HepG2 (cell line): Measurements from ENCODE around the gene OXGR1. TPM values are rescaled to one million over a fixed set of nuclear protein-coding genes. Genes with fewer than 3 reads are reported as not detected.

ENCODE experiments used
- ATAC-seq: fragments of 200-7000 bp; cut with Tn5 transposase; 3 replicates; pipeline ENCODE4 v1.9.1; 2020; ENCODE audit warnings: mild to moderate bottlenecking, moderate library complexity
- BruUV-seq: library from RNA; stranded (reverse); fragments of 400-500 nt; replicated peaks from 2 replicates; lab custom pipeline; 2021; lab: Mats Ljungman, UMichigan
- CTCF ChIA-PET: fragments of 300-600 bp; formaldehyde crosslinking; extraction: SDS; loops from one replicate; lab custom pipeline; 2021; ENCODE audit warnings: low total read pairs, inconsistent platforms, low intra/inter-chr PET ratio; lab: Yijun Ruan, JAX
- POLR2A ChIA-PET: fragments of 350-600 bp; sonication (Branson Sonifier 250); formaldehyde crosslinking; loops from one replicate; lab custom pipeline; 2020; ENCODE audit warnings: antibody characterized with exemption, inconsistent platforms; lab: Yijun Ruan, JAX
- DNase-seq: peaks from one replicate; pipeline ENCODE4 v3.0.0-alpha.2; 2015; ENCODE audit warnings: low spot score
- FAIRE-seq: peaks from 3 replicates; lab custom pipeline; 2011; peaks lifted over from hg19 to GRCh38; lab: Jason Lieb, UNC
- H2AFZ ChIP-seq: one replicate; pipeline ENCODE4 v1.6.1; 2011; ENCODE audit warnings: low read length, inconsistent platforms
- H3K27ac ChIP-seq: fragments of 300-600 bp; 3 replicates; pipeline ENCODE4 v1.8.0; 2011; ENCODE audit warnings: mixed run types, mild to moderate bottlenecking, mixed read lengths, low read length, inconsistent platforms; ENCODE audit not compliant: insufficient read depth; ENCODE audit errors: extremely low read length
- H3K27me3 ChIP-seq, 2 experiments: fragments of 200-600 bp in 1 of 2; 2 replicates in 1 of 2; 3 replicates in 1 of 2; pipeline versions ENCODE4 v1.6.0 to v1.8.0; 2011; ENCODE audit warnings: low read length in 2 of 2, mild to moderate bottlenecking in 2 of 2, moderate library complexity in 2 of 2, inconsistent platforms in 1 of 2; ENCODE audit not compliant: insufficient read depth in 2 of 2, control insufficient read depth in 1 of 2
- H3K36me3 ChIP-seq, 2 experiments: fragments of 200-600 bp in 1 of 2; replicated peaks in 1 of 2; 2 replicates in 1 of 2; 3 replicates in 1 of 2; pipeline versions ENCODE4 v1.5.1 to v1.8.0; 2011; ENCODE audit warnings: low read length in 2 of 2, inconsistent platforms in 1 of 2; ENCODE audit not compliant: insufficient read depth in 2 of 2, control insufficient read depth in 1 of 2
- H3K4me1 ChIP-seq: 2 replicates; pipeline ENCODE4 v1.5.1; 2012; ENCODE audit warnings: low read length, inconsistent platforms; ENCODE audit not compliant: insufficient read depth
- H3K4me2 ChIP-seq: 2 replicates; pipeline ENCODE4 v1.6.0; 2011; ENCODE audit warnings: low read depth, low read length, inconsistent platforms
- H3K4me3 ChIP-seq, 3 experiments: fragments of 200-600 bp in 1 of 3; sonication (generic), shearing (Covaris generic) in 1 of 3; replicated peaks in 1 of 3; 2 replicates each; pipeline ENCODE4 v1.5.1; 2011 to 2016; ENCODE audit warnings: low read length in 3 of 3, inconsistent platforms in 2 of 3, low read depth in 2 of 3, mild to moderate bottlenecking in 2 of 3, control low read depth in 1 of 3, mixed read lengths in 1 of 3; ENCODE audit not compliant: insufficient read depth in 1 of 3
- H3K79me2 ChIP-seq: one replicate; pipeline ENCODE4 v1.6.1; 2011; ENCODE audit warnings: low read length, inconsistent platforms; ENCODE audit not compliant: insufficient read depth
- H3K9ac ChIP-seq: 2 replicates; pipeline ENCODE4 v1.6.0; 2011; ENCODE audit warnings: mild to moderate bottlenecking, low read depth, low read length, inconsistent platforms; ENCODE audit not compliant: insufficient read depth
- H3K9me3 ChIP-seq: 2 replicates; pipeline ENCODE4 v1.5.1; 2012; ENCODE audit warnings: mild to moderate bottlenecking, low read length
- H4K20me1 ChIP-seq: 2 replicates; pipeline ENCODE4 v1.6.0; 2011; ENCODE audit warnings: inconsistent platforms, mild to moderate bottlenecking, low read length, moderate library complexity; ENCODE audit not compliant: insufficient read depth
- RARG ChIP-seq: sonication (generic); formaldehyde crosslinking; IDR thresholded peaks from 2 replicates; pipeline ENCODE4 v1.4.0; 2020; ENCODE audit warnings: low read depth, mild to moderate bottlenecking, missing genetic modification reagents
- SETDB1 ChIP-seq: sonication (generic); formaldehyde crosslinking; IDR thresholded peaks from 2 replicates; pipeline ENCODE4 v1.5.1; 2020; ENCODE audit warnings: missing genetic modification reagents, mild to moderate bottlenecking, borderline replicate concordance
- SOX6 ChIP-seq, 2 experiments: fragments of 450-650 bp in 1 of 2; sonication (generic) in 1 of 2; formaldehyde crosslinking in 1 of 2; IDR thresholded peaks; 2 replicates each; pipeline versions ENCODE4 v1.4.0 to v1.6.1; 2017 to 2020; ENCODE audit warnings: antibody characterized with exemption in 1 of 2, mild to moderate bottlenecking in 1 of 2, missing genetic modification reagents in 1 of 2
- ZFP62 ChIP-seq: sonication (generic); formaldehyde crosslinking; IDR thresholded peaks from 2 replicates; pipeline ENCODE4 v1.4.0; 2020; ENCODE audit warnings: missing genetic modification reagents
- ZNF136 ChIP-seq: sonication (generic); formaldehyde crosslinking; IDR thresholded peaks from 2 replicates; pipeline ENCODE4 v1.8.1; 2022; ENCODE audit warnings: low read depth, mild to moderate bottlenecking, moderate library complexity, missing genetic modification reagents
- ZNF792 ChIP-seq: IDR thresholded peaks from 2 replicates; pipeline ENCODE4 v1.6.1; 2016
- ZNF816 ChIP-seq: sonication (generic); formaldehyde crosslinking; IDR thresholded peaks from 2 replicates; pipeline ENCODE4 v1.8.0; 2022; ENCODE audit warnings: missing genetic modification reagents, mild to moderate bottlenecking, borderline replicate concordance
- WGBS: methylation state at CpG from one replicate; pipeline ENCODE4 v1.1.6; 2017; ENCODE audit warnings: low lambda C conversion rate; 5-methylcytosine and 5-hydroxymethylcytosine counted together
- in situ Hi-C: cut with HindIII; loops from 2 replicates; pipeline ENCODE4 v1.10.0; 2017; ENCODE audit warnings: low pct_unique_long_range_greater_than_20kb; ENCODE audit not compliant: extremely low pct_ligation_motif_present
- intact Hi-C: fragments of 100-400 bp; cut with micrococcal nuclease; formaldehyde crosslinking; loops from one replicate; pipeline ENCODE4 v1.10.0; 2022; ENCODE audit not compliant: unreplicated experiment
- polyA plus RNA-seq, 8 experiments: library from polyadenylated mRNA; depleted of rRNA in 3 of 8; stranded (reverse) in 7 of 8; unstranded in 1 of 8; fragments of >200 nt; fragmentation: Illumina TruSeq in 4 of 8; extraction: Trizol in 4 of 8; gene quantifications; 2 replicates each; pipeline versions ENCODE4 v1.2.1 to v1.2.3, GENCODE V29; 2011 to 2016; ENCODE audit warnings: low read depth in 4 of 8, missing spikeins in 1 of 8, mixed read lengths in 1 of 8; ENCODE audit not compliant: insufficient read depth in 1 of 8
- total RNA-seq, 5 experiments: library from RNA; depleted of rRNA; stranded (reverse); fragments of >200 nt; fragmentation: Illumina TruSeq; extraction: Trizol; gene quantifications; 2 replicates each; pipeline ENCODE4 v1.2.3, GENCODE V29; 2016; ENCODE audit warnings: low read depth in 1 of 5
- TF ChIP-seq, protein P1 (sequence below): sonication (generic); formaldehyde crosslinking; conservative IDR thresholded peaks from 2 replicates; pipeline ENCODE4 v1.4.0; 2020; ENCODE audit warnings: missing genetic modification reagents
- TF ChIP-seq, protein P2 (sequence below), 2 experiments: fragments of 450-650 bp in 1 of 2; sonication (generic) in 1 of 2; formaldehyde crosslinking in 1 of 2; IDR thresholded peaks; 2 replicates each; pipeline versions ENCODE4 v1.6.1 to v1.8.0; 2016 to 2022; ENCODE audit warnings: antibody characterized with exemption in 1 of 2, mild to moderate bottlenecking in 1 of 2, missing genetic modification reagents in 1 of 2
- TF ChIP-seq, protein P3 (sequence below): IDR thresholded peaks from 2 replicates; pipeline ENCODE4 v1.6.1; 2016; ENCODE audit warnings: control low read depth

OXGR1 gene
- total and polyA plus RNA-seq, 2 of the 13 experiments (the other 11 are each of a cell fraction or from before 2014, with no cell fraction given), result not detected

DNA sequence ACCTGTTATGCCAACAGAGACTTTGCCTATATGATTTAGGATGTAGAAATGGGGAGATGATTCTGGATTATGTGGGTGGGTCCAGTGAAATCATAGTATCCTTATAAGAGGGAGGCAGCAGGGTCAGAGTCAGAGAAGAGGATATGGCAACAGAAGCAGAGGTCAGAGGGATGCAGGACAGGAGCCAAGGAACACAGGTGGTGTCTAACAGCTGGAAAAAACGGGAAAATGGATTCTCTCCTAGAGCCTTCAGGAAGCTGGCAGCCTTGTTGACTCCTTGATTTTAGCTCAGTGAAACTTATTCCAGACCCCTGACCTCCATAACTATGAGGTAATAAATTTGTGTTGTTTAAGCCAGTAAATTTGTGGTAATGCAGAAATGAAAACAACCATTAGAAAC is 28.8 kb upstream of the OXGR1 start:
- no TSS peak for BruUV-seq
- no peaks in the 10 kb centered on the region for H3K4me1 ChIP-seq
- no peak overlapping the region for H3K4me2 ChIP-seq
- H3K9ac ChIP-seq, result no peak overlapping the region
- H3K27me3 ChIP-seq, result peaks cover 1 to 16% of the 10 kb centered on the region in 2 experiments; a peak in 1 of 5 replicates
- intact Hi-C loops, result no loop called here
- H4K20me1 ChIP-seq, result no peaks in the 10 kb centered on the region
- H2AFZ ChIP-seq, result no peak overlapping the region
- FAIRE-seq (no peak), ATAC-seq (no peak), DNase-seq (no peak)
- H3K36me3 ChIP-seq, result no peaks in the 10 kb centered on the region
- H3K79me2 ChIP-seq, result no peaks in the 10 kb centered on the region
- no peak overlapping the region for H3K4me3 ChIP-seq
- no peaks in the 10 kb centered on the region for H3K9me3 ChIP-seq
- ChIA-PET CTCF (no interaction called here), POLR2A (no interaction called here)
- in situ Hi-C loops, result loop anchor here (25.0 kb wide), 1 partner anchor 789 kb away; no protein-coding TSS in a partner anchor
- 5% methylated on average over 1 of the region's 1 CpG for WGBS
- no peak overlapping the region for H3K27ac ChIP-seq
- no peak for TF ChIP-seq SETDB1 (CRISPR knock-in tag)
- no peak for TF ChIP-seq RARG
- TF ChIP-seq ZNF792, result no peak
- TF ChIP-seq, protein P1, sequence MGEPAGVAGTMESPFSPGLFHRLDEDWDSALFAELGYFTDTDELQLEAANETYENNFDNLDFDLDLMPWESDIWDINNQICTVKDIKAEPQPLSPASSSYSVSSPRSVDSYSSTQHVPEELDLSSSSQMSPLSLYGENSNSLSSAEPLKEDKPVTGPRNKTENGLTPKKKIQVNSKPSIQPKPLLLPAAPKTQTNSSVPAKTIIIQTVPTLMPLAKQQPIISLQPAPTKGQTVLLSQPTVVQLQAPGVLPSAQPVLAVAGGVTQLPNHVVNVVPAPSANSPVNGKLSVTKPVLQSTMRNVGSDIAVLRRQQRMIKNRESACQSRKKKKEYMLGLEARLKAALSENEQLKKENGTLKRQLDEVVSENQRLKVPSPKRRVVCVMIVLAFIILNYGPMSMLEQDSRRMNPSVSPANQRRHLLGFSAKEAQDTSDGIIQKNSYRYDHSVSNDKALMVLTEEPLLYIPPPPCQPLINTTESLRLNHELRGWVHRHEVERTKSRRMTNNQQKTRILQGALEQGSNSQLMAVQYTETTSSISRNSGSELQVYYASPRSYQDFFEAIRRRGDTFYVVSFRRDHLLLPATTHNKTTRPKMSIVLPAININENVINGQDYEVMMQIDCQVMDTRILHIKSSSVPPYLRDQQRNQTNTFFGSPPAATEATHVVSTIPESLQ (CRISPR knock-in tag), result no peak
- no peak for TF ChIP-seq ZFP62 (CRISPR knock-in tag)
- no peak for TF ChIP-seq SOX6 (IDR thresholded peaks at IDR 0.05)
- TF ChIP-seq SOX6 (CRISPR knock-in tag; IDR thresholded peaks at IDR 0.05), result no peak
- TF ChIP-seq, protein P2, sequence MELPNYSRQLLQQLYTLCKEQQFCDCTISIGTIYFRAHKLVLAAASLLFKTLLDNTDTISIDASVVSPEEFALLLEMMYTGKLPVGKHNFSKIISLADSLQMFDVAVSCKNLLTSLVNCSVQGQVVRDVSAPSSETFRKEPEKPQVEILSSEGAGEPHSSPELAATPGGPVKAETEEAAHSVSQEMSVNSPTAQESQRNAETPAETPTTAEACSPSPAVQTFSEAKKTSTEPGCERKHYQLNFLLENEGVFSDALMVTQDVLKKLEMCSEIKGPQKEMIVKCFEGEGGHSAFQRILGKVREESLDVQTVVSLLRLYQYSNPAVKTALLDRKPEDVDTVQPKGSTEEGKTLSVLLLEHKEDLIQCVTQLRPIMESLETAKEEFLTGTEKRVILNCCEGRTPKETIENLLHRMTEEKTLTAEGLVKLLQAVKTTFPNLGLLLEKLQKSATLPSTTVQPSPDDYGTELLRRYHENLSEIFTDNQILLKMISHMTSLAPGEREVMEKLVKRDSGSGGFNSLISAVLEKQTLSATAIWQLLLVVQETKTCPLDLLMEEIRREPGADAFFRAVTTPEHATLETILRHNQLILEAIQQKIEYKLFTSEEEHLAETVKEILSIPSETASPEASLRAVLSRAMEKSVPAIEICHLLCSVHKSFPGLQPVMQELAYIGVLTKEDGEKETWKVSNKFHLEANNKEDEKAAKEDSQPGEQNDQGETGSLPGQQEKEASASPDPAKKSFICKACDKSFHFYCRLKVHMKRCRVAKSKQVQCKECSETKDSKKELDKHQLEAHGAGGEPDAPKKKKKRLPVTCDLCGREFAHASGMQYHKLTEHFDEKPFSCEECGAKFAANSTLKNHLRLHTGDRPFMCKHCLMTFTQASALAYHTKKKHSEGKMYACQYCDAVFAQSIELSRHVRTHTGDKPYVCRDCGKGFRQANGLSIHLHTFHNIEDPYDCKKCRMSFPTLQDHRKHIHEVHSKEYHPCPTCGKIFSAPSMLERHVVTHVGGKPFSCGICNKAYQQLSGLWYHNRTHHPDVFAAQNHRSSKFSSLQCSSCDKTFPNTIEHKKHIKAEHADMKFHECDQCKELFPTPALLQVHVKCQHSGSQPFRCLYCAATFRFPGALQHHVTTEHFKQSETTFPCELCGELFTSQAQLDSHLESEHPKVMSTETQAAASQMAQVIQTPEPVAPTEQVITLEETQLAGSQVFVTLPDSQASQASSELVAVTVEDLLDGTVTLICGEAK (IDR thresholded peaks at IDR 0.05), result no peak
- TF ChIP-seq, protein P2 (CRISPR knock-in tag; IDR thresholded peaks at IDR 0.05), result no peak
- no peak for TF ChIP-seq ZNF816 (CRISPR knock-in tag)
- TF ChIP-seq, protein P3, sequence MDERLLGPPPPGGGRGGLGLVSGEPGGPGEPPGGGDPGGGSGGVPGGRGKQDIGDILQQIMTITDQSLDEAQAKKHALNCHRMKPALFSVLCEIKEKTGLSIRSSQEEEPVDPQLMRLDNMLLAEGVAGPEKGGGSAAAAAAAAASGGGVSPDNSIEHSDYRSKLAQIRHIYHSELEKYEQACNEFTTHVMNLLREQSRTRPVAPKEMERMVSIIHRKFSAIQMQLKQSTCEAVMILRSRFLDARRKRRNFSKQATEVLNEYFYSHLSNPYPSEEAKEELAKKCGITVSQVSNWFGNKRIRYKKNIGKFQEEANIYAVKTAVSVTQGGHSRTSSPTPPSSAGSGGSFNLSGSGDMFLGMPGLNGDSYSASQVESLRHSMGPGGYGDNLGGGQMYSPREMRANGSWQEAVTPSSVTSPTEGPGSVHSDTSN (CRISPR knock-in tag), result no peak
- TF ChIP-seq ZNF136 (CRISPR knock-in tag), result no peak
